GM10248 (cell line): ENCODE results near the gene MIPEP.

ENCODE experiments used
- CTCF ChIA-PET: fragments of 300-600 bp; sonication (Branson Sonifier 250); formaldehyde crosslinking; extraction: SDS; loops from one replicate; lab custom pipeline; 2021; ENCODE audit warnings: antibody characterized with exemption; lab: Yijun Ruan, JAX
- POLR2A ChIA-PET: fragments of 350-650 bp; sonication (Branson Sonifier 250); formaldehyde crosslinking; extraction: SDS; loops from one replicate; lab custom pipeline; 2020; ENCODE audit warnings: antibody characterized with exemption; lab: Yijun Ruan, JAX
- DNase-seq: peaks from one replicate; pipeline ENCODE4 v3.0.0; 2012; ENCODE audit errors: extremely low spot score
- CTCF ChIP-seq: IDR thresholded peaks from 2 replicates; pipeline ENCODE4 v1.5.1; 2012; ENCODE audit warnings: mild to moderate bottlenecking, low read depth; ENCODE audit errors: extremely low read depth, missing control alignments, control extremely low read depth

Gene MIPEP

GRCh38 chr13:23776698-23777574 is 112.3 kb downstream of the MIPEP start:
- POLR2A ChIA-PET = no interaction called here
- CTCF ChIA-PET = interaction anchor here (1.3 to 1.5 kb wide), 2 partner anchors 18 to 40 kb away, joined by 3 to 4 read pairs; no protein-coding TSS in a partner anchor
- no peak for TF ChIP-seq CTCF

GRCh38 chr13:23772717-23773116 is 116.5 kb downstream of the MIPEP start:
- CTCF ChIA-PET = no interaction called here
- no peak for DNase-seq
- no peak for TF ChIP-seq CTCF
- POLR2A ChIA-PET = no interaction called here

More at GRCh38 chr13:23776698-23777574, 112.3 kb downstream of the MIPEP start:
- DNase-seq = peak; percentile 50

GRCh38 chr13:23771956-23772355 is 117.2 kb downstream of the MIPEP start:
- ChIA-PET POLR2A (no interaction called here), CTCF (interaction anchor here (1.0 kb wide), 1 partner anchor 18 kb away, joined by 3 read pairs; no protein-coding TSS in a partner anchor)
- TF ChIP-seq CTCF = no peak
- no peak for DNase-seq

- TF ChIP-seq CTCF = no peak
- ChIA-PET POLR2A (no interaction called here), CTCF (interaction anchor here (1.0 kb wide), 1 partner anchor 18 kb away, joined by 3 read pairs; no protein-coding TSS in a partner anchor)
- DNase-seq = peak; percentile 34
Observed at GRCh38 chr13:23771552-23771951, 117.6 kb downstream of the MIPEP start.

- TF ChIP-seq CTCF = no peak
- POLR2A ChIA-PET = no interaction called here
- CTCF ChIA-PET = interaction anchor here (1.0 kb wide), 1 partner anchor 19 kb away, joined by 3 read pairs; no protein-coding TSS in a partner anchor
Observed at GRCh38 chr13:23770973-23771372, 118.2 kb downstream of the MIPEP start.

GRCh38 chr13:23770428-23770827 is 118.8 kb downstream of the MIPEP start:
- POLR2A ChIA-PET = no interaction called here
- CTCF ChIA-PET = interaction anchor here (1.2 kb wide), 1 partner anchor 9 kb away, joined by 4 read pairs; no protein-coding TSS in a partner anchor
- no peak for DNase-seq
- TF ChIP-seq CTCF = no peak

More at GRCh38 chr13:23770973-23771372, 118.2 kb downstream of the MIPEP start:
- no peak for DNase-seq
